ENCODE measurements around the gene SSTR3.

The SSTR3 gene

GRCh38 chr22:37212174-37212906, at the start of gene SSTR3:
Gene SSTR3, minus strand, starts transcription at chr22:37212477. Its CDS starts 4,674 bp downstream, at chr22:37207803.
- Mint-ChIP-seq H3K27me3 (ENCODE audit: low read depth) (peaks cover 13% of the 10 kb centered on the region), H3K4me1 (peaks cover 67% of the 10 kb centered on the region), H3K36me3 (ENCODE audit: low read depth) (no peaks in the 10 kb centered on the region), H3K9me3 (no peaks in the 10 kb centered on the region), H3K4me3 (peak within 1 kb of the TSS in 2 of 3 experiments; percentile 53 to 61), H3K27ac (peak within 1 kb of the TSS; percentile 62 to 77 (median 72))
- no peak for TF ChIP-seq CTCF (IDR thresholded peaks at IDR 0.05; ENCODE audit: unreplicated experiment in 3 of 3)

GRCh38 chr22:37260901-37261336, 48.6 kb upstream of the SSTR3 start:
- H3K4me3 Mint-ChIP-seq = no peak overlapping the region
- peak; percentile 79 to 89 (median 88) for TF ChIP-seq CTCF (IDR thresholded peaks at IDR 0.05; ENCODE audit: unreplicated experiment in 3 of 3)
- H3K9me3 Mint-ChIP-seq = peaks cover 17% of the 10 kb centered on the region
- H3K27me3 Mint-ChIP-seq (ENCODE audit: low read depth) = peaks cover 37% of the 10 kb centered on the region
- H3K27ac Mint-ChIP-seq = no peak overlapping the region
- peaks cover 10% of the 10 kb centered on the region for H3K4me1 Mint-ChIP-seq
- peaks cover 3% of the 10 kb centered on the region for H3K36me3 Mint-ChIP-seq (ENCODE audit: low read depth)

- Mint-ChIP-seq H3K27ac (no peak overlapping the region), H3K9me3 (peaks cover 15% of the 10 kb centered on the region), H3K4me1 (peaks cover 10% of the 10 kb centered on the region), H3K4me3 (no peak overlapping the region), H3K36me3 (ENCODE audit: low read depth) (peaks cover 3% of the 10 kb centered on the region), H3K27me3 (ENCODE audit: low read depth) (peaks cover 37% of the 10 kb centered on the region)
- TF ChIP-seq CTCF (IDR thresholded peaks at IDR 0.05; ENCODE audit: unreplicated experiment in 3 of 3) = no peak
Observed at GRCh38 chr22:37260155-37260795, 48.0 kb upstream of the SSTR3 start.

GRCh38 chr22:37259540-37260029, 47.3 kb upstream of the SSTR3 start:
- TF ChIP-seq CTCF (IDR thresholded peaks at IDR 0.05; ENCODE audit: unreplicated experiment in 3 of 3) = peak; percentile 53 to 57 (median 57)
- Mint-ChIP-seq H3K4me3 (peak overlapping the region; percentile 1 to 56 (median 31)), H3K4me1 (peaks cover 10% of the 10 kb centered on the region), H3K9me3 (peaks cover 9% of the 10 kb centered on the region), H3K27me3 (ENCODE audit: low read depth) (peaks cover 37% of the 10 kb centered on the region), H3K36me3 (ENCODE audit: low read depth) (peaks cover 3% of the 10 kb centered on the region), H3K27ac (no peak overlapping the region)

- Mint-ChIP-seq H3K27ac (no peak overlapping the region), H3K9me3 (peaks cover 3% of the 10 kb centered on the region), H3K4me1 (peaks cover 10% of the 10 kb centered on the region), H3K27me3 (ENCODE audit: low read depth) (peaks cover 37% of the 10 kb centered on the region), H3K36me3 (ENCODE audit: low read depth) (peaks cover 3% of the 10 kb centered on the region), H3K4me3 (peak overlapping the region in 2 of 3 experiments; percentile 1 to 31)
- no peak for TF ChIP-seq CTCF (IDR thresholded peaks at IDR 0.05; ENCODE audit: unreplicated experiment in 3 of 3)
Observed at GRCh38 chr22:37258753-37259401, 46.6 kb upstream of the SSTR3 start.

All from nephron (organoid).